Heart left ventricle (tissue), 16 donors: Measurements from ENCODE around the gene DOCK9. TPM values are rescaled to one million over a fixed set of nuclear protein-coding genes. Genes with fewer than 3 reads are reported as not detected.

Source experiments
- ATAC-seq, 4 donors: fragments of 200-7000 bp; cut with Tn5 transposase; one replicate each; pipeline ENCODE4 v1.9.1; 2020 to 2022; ENCODE audit warnings: moderate library complexity in 4 of 4, mild to moderate bottlenecking in 3 of 4, moderate number of reproducible peaks in 1 of 4
- DNase-seq, 5 donors: peaks; one replicate each; pipeline ENCODE4 v3.0.0-alpha.2; 2020
- H3K27ac ChIP-seq, 12 donors: fragments of 200-600 bp; sonication (generic) in 4 of 12; one replicate each; pipeline versions ENCODE4 v1.5.0 to v1.8.0; 2016 to 2022; ENCODE audit warnings: mild to moderate bottlenecking in 2 of 12
- H3K27me3 ChIP-seq, 9 donors: fragments of 200-600 bp; sonication (generic) in 2 of 9; one replicate each; pipeline versions ENCODE4 v1.5.1 to v1.8.0; 2016 to 2022; ENCODE audit warnings: mild to moderate bottlenecking in 3 of 9
- H3K36me3 ChIP-seq, 9 donors: fragments of 200-600 bp; sonication (generic) in 2 of 9; one replicate each; pipeline versions ENCODE4 v1.5.0 to v1.8.0; 2018 to 2022; ENCODE audit warnings: mild to moderate bottlenecking in 2 of 9
- H3K4me1 ChIP-seq, 12 donors: fragments of 200-600 bp; sonication (generic) in 4 of 12; one replicate each; pipeline versions ENCODE4 v1.5.0 to v1.8.0; 2016 to 2022; ENCODE audit warnings: mild to moderate bottlenecking in 3 of 12
- H3K4me3 ChIP-seq, 12 donors: fragments of 200-600 bp; sonication (generic) in 4 of 12; one replicate each; pipeline versions ENCODE4 v1.5.0 to v1.8.0; 2017 to 2022; ENCODE audit warnings: mild to moderate bottlenecking in 9 of 12, moderate library complexity in 4 of 12
- H3K9me3 ChIP-seq, 12 donors: fragments of 200-600 bp; sonication (generic) in 4 of 12; one replicate each; pipeline versions ENCODE4 v1.5.0 to v1.8.0; 2016 to 2022; ENCODE audit warnings: mild to moderate bottlenecking in 1 of 12
- POLR2A ChIP-seq, 2 donors: fragments of 450-650 bp; IDR thresholded peaks; one replicate each; pipeline ENCODE4 v1.6.1; 2017; ENCODE audit warnings: antibody characterized with exemption in 2 of 2, mild to moderate bottlenecking in 2 of 2, moderate library complexity in 2 of 2
- WGBS, 4 donors: extraction: QIAGEN DNeasy Blood & Tissue Kit in 2 of 4; methylation state at CpG; one replicate each; pipeline versions ENCODE4 v1.1.5 to v1.1.7; 2013 to 2018; 5-methylcytosine and 5-hydroxymethylcytosine counted together
- intact Hi-C, 10 donors: fragments of 100-400 bp; cut with DNase I; formaldehyde crosslinking; loops; one replicate each; pipeline versions ENCODE4 v1.11.1 to v1.14.2; 2022
- polyA plus RNA-seq, 2 donors: library from polyadenylated mRNA; stranded (reverse); fragments of 200-250 nt; gene quantifications; one replicate each; pipeline ENCODE4 v1.2.3, GENCODE V29; 2013
- total RNA-seq, 9 donors: library from RNA; depleted of rRNA in 2 of 9; stranded (reverse); fragments of >200 nt in 2 of 9; fragmentation: NEBNext Ultra II Directional in 3 of 9; extraction: Animal tissue kit (Norgen Biotek cat#: 25700) in 3 of 9; gene quantifications; one replicate each; pipeline versions ENCODE4 v1.1.0 to v1.2.4, GENCODE V29; 2016 to 2023
- TF ChIP-seq, protein P1 (sequence below), 12 donors: fragments of 200-600 bp; sonication (generic) in 4 of 12; IDR thresholded peaks; one replicate each; pipeline versions ENCODE4 v1.5.0 to v1.8.0; 2018 to 2022; ENCODE audit warnings: antibody characterized with exemption in 12 of 12, mild to moderate bottlenecking in 5 of 12
- donor health status: ischemic (EF 13 %, LVEDD 7.1; RV severe dilation, severe dysfunction).
- donor health status: healthy with polysubstance abuse.
- donor health status: DM: no; HTN: yes; CAD: no.
- donor health status: DM: no; HTN: no; CAD: no.
- donor health status: ischemic (EF 25% LVEDD 6.9; RV normal size, moderate dysfunction).
- donor health status: ischemic (EF 25% LVEDD 5.7; RV mildly dilated, moderate dysfunction).
- donor health status: healthy.
- donor health status: DM: yes; HTN: yes; CAD: no.
- donor health status: ischemic (EF 35%, LVEDD 5.7; RV mildly dilated, moderate dysfunction).
- donor health status: nonischemic (EF 11% LVEDD 7.7; RV severe dilation, severe dysfunction).
- donor health status: DM: yes; HTN: yes; CAD: no.
- donor health status: PGD.
- donor health status: ischemic (EF 29% LVEDD 5.4; RV normal size, mild dysfunction).
- donor health status: nonischemic (EF 23%, LVEDD 6.1; RV moderate dilation, normal function).

DOCK9 gene
- total and polyA plus RNA-seq, 11 donors: 21.4 to 128 (median 45.2) TPM

GRCh38 chr13:98775844-98776598 is 201.8 kb downstream of the DOCK9 start:
- peaks cover 0 to 7% (median 0%) of the 10 kb centered on the region in 9 donors for H3K27me3 ChIP-seq
- H3K4me3 ChIP-seq: no peak overlapping the region
- no peaks in the 10 kb centered on the region for H3K36me3 ChIP-seq
- intact Hi-C loops: no loop called here
- H3K27ac ChIP-seq: no peak overlapping the region
- WGBS, 4 donors: 84 to 91% (median 88%) methylated on average over 22 of the region's 22 CpGs
- no peak for ATAC-seq
- no peaks in the 10 kb centered on the region for H3K4me1 ChIP-seq
- DNase-seq: no peak
- no peak for TF ChIP-seq POLR2A (IDR thresholded peaks at IDR 0.05)
- TF ChIP-seq, protein P1, sequence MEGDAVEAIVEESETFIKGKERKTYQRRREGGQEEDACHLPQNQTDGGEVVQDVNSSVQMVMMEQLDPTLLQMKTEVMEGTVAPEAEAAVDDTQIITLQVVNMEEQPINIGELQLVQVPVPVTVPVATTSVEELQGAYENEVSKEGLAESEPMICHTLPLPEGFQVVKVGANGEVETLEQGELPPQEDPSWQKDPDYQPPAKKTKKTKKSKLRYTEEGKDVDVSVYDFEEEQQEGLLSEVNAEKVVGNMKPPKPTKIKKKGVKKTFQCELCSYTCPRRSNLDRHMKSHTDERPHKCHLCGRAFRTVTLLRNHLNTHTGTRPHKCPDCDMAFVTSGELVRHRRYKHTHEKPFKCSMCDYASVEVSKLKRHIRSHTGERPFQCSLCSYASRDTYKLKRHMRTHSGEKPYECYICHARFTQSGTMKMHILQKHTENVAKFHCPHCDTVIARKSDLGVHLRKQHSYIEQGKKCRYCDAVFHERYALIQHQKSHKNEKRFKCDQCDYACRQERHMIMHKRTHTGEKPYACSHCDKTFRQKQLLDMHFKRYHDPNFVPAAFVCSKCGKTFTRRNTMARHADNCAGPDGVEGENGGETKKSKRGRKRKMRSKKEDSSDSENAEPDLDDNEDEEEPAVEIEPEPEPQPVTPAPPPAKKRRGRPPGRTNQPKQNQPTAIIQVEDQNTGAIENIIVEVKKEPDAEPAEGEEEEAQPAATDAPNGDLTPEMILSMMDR (IDR thresholded peaks at IDR 0.05): no peak
- no peaks in the 10 kb centered on the region for H3K9me3 ChIP-seq

DNA sequence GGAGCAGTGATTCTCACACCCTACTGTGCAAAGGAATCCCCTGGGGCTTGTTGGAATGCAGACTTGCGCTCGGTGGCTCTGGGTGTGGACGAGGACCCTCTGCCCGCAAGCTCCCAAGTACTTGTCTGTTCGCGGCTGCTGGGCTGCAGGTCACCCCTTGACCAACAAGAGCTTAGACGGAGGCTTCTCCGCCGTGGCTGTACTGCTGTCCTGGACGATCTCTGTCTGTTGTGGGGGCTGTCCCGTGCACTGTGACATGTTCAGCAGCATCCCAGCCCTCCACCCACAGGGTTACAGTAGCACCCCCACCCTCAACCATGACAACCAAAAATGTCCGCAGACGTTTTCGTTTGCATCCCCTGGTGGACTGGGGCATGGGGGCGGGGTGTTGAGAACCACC is 202.5 kb downstream of the DOCK9 start:
- H3K27me3 ChIP-seq: peaks cover 0 to 7% (median 0%) of the 10 kb centered on the region in 9 donors
- intact Hi-C loops: no loop called here
- H3K36me3 ChIP-seq: no peaks in the 10 kb centered on the region
- 74 to 80% (median 78%) methylated on average over 5 to 15 of the region's 15 CpGs for WGBS, 4 donors
- H3K27ac ChIP-seq: no peak overlapping the region
- no peaks in the 10 kb centered on the region for H3K9me3 ChIP-seq
- H3K4me3 ChIP-seq: no peak overlapping the region
- no peaks in the 10 kb centered on the region for H3K4me1 ChIP-seq
- ATAC-seq (no peak), DNase-seq (no peak)
- no peak for TF ChIP-seq POLR2A (IDR thresholded peaks at IDR 0.05)

DNA sequence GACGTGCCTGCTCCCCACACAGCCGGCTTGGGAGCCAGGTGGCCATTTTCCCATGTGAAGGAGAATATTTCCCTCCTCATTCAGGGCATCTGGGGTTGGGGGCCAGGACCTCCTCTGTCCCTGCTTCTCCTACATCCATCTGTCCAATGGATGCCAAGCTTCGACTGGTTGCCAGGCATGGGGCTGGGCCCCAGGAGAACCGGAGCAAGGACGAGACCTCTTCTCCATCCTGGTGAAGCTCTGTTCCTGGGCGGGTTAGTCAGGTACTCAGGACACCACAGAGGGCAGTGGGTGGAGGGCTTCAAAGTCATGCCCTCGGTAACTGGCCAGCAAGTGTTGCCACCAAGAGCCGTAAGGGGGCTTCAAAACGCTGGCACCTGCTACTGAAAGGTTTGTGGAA is 203.1 kb downstream of the DOCK9 start:
- no peak overlapping the region for H3K4me3 ChIP-seq
- WGBS, 4 donors: 93 to 97% (median 94%) methylated on average over 7 to 9 of the region's 9 CpGs
- ATAC-seq (no peak), DNase-seq (no peak)
- peaks cover 0 to 7% (median 0%) of the 10 kb centered on the region in 9 donors for H3K27me3 ChIP-seq
- intact Hi-C loops: no loop called here
- no peaks in the 10 kb centered on the region for H3K9me3 ChIP-seq
- no peaks in the 10 kb centered on the region for H3K36me3 ChIP-seq
- H3K4me1 ChIP-seq: no peaks in the 10 kb centered on the region
- no peak for TF ChIP-seq POLR2A (IDR thresholded peaks at IDR 0.05)
- TF ChIP-seq, protein P1 (IDR thresholded peaks at IDR 0.05): no peak
- no peak overlapping the region for H3K27ac ChIP-seq

DNA sequence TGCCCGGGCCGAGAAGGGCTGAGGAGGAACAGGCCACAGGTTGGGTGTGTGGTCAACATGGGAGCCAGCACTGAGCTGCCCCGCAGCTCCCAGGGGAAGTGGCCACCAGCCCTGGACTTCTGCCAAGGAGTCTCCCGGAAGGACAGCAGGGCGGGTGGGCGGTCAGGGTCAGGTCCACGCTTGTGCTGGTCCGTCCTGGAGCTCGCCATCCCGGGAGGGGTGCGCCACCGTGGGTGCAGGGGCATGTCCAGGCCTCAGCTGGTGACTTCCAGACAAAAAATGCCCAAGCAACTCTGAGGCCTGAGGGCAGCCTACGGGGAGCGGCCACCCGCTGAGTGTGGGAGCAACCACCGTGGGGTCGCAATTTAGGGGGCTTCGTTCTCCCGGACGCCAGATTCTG is 203.9 kb downstream of the DOCK9 start:
- intact Hi-C loops: no loop called here
- no peak overlapping the region for H3K4me3 ChIP-seq
- no peak for ATAC-seq

More for the DNA sequence above, 203.9 kb downstream of the DOCK9 start:
- Histone ChIP-seq H3K36me3 (no peaks in the 10 kb centered on the region), H3K4me1 (no peaks in the 10 kb centered on the region), H3K27ac (no peak overlapping the region), H3K9me3 (no peaks in the 10 kb centered on the region), H3K27me3 (peaks cover 0 to 1% (median 0%) of the 10 kb centered on the region in 9 donors)
- 87 to 89% (median 89%) methylated on average over 12 to 20 of the region's 20 CpGs for WGBS, 4 donors
- DNase-seq: no peak
- TF ChIP-seq POLR2A (IDR thresholded peaks at IDR 0.05): no peak
- TF ChIP-seq, protein P1 (IDR thresholded peaks at IDR 0.05): no peak
